Measurements from ENCODE around the gene HOXC9. TPM values are rescaled to one million over a fixed set of nuclear protein-coding genes. Genes with fewer than 3 reads are reported as not detected.

HOXC9 gene
- total RNA-seq, 3 donors from 2014 or later, result 3.8 to 16.8 (median 4.6) TPM

- intact Hi-C loops (cut with DNase I; ENCODE audit: low total_unique reads), result no loop called here
- H3K27ac ChIP-seq, result no peak overlapping the region
- no peak for DNase-seq (ENCODE audit: low spot score in 2 of 2)
- H3K4me1 ChIP-seq, result no peaks in the 10 kb centered on the region
- peaks cover 18 to 99% of the 10 kb centered on the region in 2 donors for H3K27me3 ChIP-seq
- H3K4me3 ChIP-seq, result peak overlapping the region in 2 of 3 donors; percentile 5 to 47
- H3K36me3 ChIP-seq, result no peaks in the 10 kb centered on the region
- no peaks in the 10 kb centered on the region for H3K9me3 ChIP-seq
- no peak for TF ChIP-seq CTCF (IDR thresholded peaks at IDR 0.05)
- TF ChIP-seq POLR2AphosphoS5 (IDR thresholded peaks at IDR 0.05), result no peak
- no peak for TF ChIP-seq POLR2A (IDR thresholded peaks at IDR 0.05)
Observed at GRCh38 chr12:53960187-53961024, 39.6 kb upstream of the HOXC9 start.

GRCh38 chr12:53961025-53961761, 38.8 kb upstream of the HOXC9 start:
- H3K27me3 ChIP-seq, result peaks cover 15 to 99% of the 10 kb centered on the region in 2 donors
- intact Hi-C loops (cut with DNase I; ENCODE audit: low total_unique reads), result no loop called here
- TF ChIP-seq CTCF (IDR thresholded peaks at IDR 0.05) (no peak), POLR2AphosphoS5 (IDR thresholded peaks at IDR 0.05) (no peak), POLR2A (IDR thresholded peaks at IDR 0.05) (no peak)
- H3K27ac ChIP-seq, result no peak overlapping the region
- H3K4me1 ChIP-seq, result no peaks in the 10 kb centered on the region
- H3K9me3 ChIP-seq, result no peaks in the 10 kb centered on the region
- DNase-seq (ENCODE audit: low spot score in 2 of 2), result no peak
- H3K4me3 ChIP-seq, result peak overlapping the region in 2 of 3 donors; percentile 5 to 47
- no peaks in the 10 kb centered on the region for H3K36me3 ChIP-seq

DNA sequence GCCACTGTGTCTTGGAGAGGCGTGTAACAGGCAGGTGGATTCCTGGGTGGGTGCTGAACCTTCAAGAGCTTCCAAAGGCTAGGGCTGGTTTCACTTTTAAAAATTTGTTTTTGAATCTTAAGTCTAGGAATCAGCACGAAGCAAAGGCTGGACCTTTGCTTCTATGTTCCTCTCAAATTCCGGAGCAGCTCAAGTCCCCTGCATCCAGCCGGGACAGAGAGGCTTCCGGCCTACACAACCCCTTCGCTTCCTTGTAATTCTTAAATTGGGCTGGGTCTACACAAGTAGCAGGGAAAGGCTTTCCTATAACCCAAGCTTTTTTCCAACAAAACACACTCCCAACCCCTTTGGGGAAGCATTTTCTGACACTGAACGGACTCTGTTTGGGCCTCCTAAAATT, 37.0 kb upstream of the HOXC9 start:
- H3K36me3 ChIP-seq, result no peaks in the 10 kb centered on the region
- H3K9me3 ChIP-seq, result no peaks in the 10 kb centered on the region
- H3K27ac ChIP-seq, result no peak overlapping the region
- no peak for TF ChIP-seq POLR2AphosphoS5 (IDR thresholded peaks at IDR 0.05)
- no peak for TF ChIP-seq CTCF (IDR thresholded peaks at IDR 0.05)
- TF ChIP-seq POLR2A (IDR thresholded peaks at IDR 0.05), result no peak
- DNase-seq (ENCODE audit: low spot score in 2 of 2), result no peak
- H3K4me1 ChIP-seq, result no peaks in the 10 kb centered on the region
- no peak overlapping the region for H3K4me3 ChIP-seq
- H3K27me3 ChIP-seq, result peaks cover 12 to 99% of the 10 kb centered on the region in 2 donors
- intact Hi-C loops (cut with DNase I; ENCODE audit: low total_unique reads), result no loop called here

DNA sequence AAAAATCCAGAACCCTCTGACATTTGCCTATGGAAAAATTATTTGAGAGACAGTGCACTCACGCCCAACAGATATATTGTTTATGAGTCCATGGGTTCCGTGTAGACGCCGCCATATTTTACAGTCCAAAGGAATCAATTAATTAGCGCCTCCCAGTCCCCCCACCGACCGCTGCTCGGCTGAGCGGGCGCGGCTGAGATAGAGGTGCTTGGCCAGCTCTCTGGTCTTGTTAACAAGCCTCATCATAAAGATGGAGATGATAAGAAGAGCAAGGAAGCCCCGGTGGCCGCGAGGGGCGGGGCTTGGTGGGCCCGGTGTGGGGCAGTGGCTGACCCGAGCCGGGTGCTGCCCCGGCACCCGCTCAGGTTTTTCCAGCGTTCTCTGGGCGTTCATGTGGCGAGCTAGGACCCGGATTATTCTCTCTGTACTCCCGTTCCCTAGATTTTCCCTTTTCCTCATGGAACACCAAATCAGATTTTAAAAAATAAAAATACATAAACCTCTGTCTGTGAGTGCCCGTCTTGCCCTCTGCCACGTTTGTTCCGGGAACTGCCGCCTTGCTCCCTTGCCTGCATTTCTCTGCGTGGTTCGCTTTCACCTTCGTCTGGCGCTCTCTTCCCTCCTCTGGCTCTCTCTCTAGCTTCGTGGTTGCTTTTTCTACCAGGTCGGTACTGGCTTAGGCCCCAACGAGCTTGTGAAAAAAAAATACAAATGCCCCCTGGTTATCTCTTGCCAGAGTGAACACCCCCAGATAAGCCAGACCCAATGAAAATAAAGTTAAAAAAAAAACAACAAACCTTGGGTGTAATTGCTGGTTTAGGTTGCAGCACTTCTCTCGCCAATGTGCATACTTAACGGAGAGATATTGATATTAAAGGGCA, 36.3 kb upstream of the HOXC9 start:
- Histone ChIP-seq H3K9me3 (no peaks in the 10 kb centered on the region), H3K27me3 (peaks cover 11 to 99% of the 10 kb centered on the region in 2 donors), H3K36me3 (no peaks in the 10 kb centered on the region), H3K4me1 (no peaks in the 10 kb centered on the region), H3K27ac (no peak overlapping the region), H3K4me3 (no peak overlapping the region)
- TF ChIP-seq POLR2AphosphoS5 (IDR thresholded peaks at IDR 0.05), result no peak
- no peak for TF ChIP-seq POLR2A (IDR thresholded peaks at IDR 0.05)
- TF ChIP-seq CTCF (IDR thresholded peaks at IDR 0.05), result no peak
- intact Hi-C loops (cut with DNase I; ENCODE audit: low total_unique reads), result no loop called here
- peak in 1 of 2 donors; percentile 47 for DNase-seq (ENCODE audit: low spot score in 2 of 2)

All from breast epithelium (tissue), 4 donors.